Neural crest cell (in vitro differentiated cells): ENCODE data around the gene RAD23A. TPM values are rescaled to one million over a fixed set of nuclear protein-coding genes. Genes with fewer than 3 reads are reported as not detected.
"Not testable (repeated sequence)": the region's sequence is repeated elsewhere in the genome, so short reads cannot be mapped to it uniquely, and the experiment has no call there.

Source experiments
- DNase-seq: peaks from one replicate; pipeline ENCODE4 v3.0.0; 2021; ENCODE audit warnings: low read depth, mixed read lengths, low spot score
- H3K27ac Mint-ChIP-seq: one replicate; pipeline ENCODE4 v1.8.0; 2021; ENCODE audit warnings: mild to moderate bottlenecking, mixed read lengths; ENCODE audit not compliant: unreplicated experiment
- H3K27me3 Mint-ChIP-seq: 2 replicates; pipeline ENCODE4 v1.8.0; 2021; ENCODE audit warnings: low read depth, mild to moderate bottlenecking, mixed read lengths
- H3K36me3 Mint-ChIP-seq: 2 replicates; pipeline ENCODE4 v1.8.0; 2021; ENCODE audit warnings: low read depth, mild to moderate bottlenecking, mixed read lengths
- H3K4me1 Mint-ChIP-seq: 2 replicates; pipeline ENCODE4 v1.8.0; 2021; ENCODE audit warnings: mixed read lengths
- H3K4me3 Mint-ChIP-seq: one replicate; pipeline ENCODE4 v1.8.0; 2021; ENCODE audit warnings: mild to moderate bottlenecking, mixed read lengths
- H3K9me3 Mint-ChIP-seq: 2 replicates; pipeline ENCODE4 v1.8.0; 2021; ENCODE audit warnings: mixed read lengths
- total RNA-seq: library from RNA; stranded (reverse); gene quantifications from 2 replicates; pipeline ENCODE4 v1.2.1, GENCODE V29; 2021
- TF ChIP-seq, protein P1 (sequence below): fragments of 200-600 bp; sonication (generic); conservative IDR thresholded peaks from 2 replicates; pipeline ENCODE4 v1.5.0; 2021; ENCODE audit warnings: antibody characterized with exemption, mild to moderate bottlenecking

RAD23A gene
- total RNA-seq, 1 donor from 2014 or later: 82.8 TPM

DNA sequence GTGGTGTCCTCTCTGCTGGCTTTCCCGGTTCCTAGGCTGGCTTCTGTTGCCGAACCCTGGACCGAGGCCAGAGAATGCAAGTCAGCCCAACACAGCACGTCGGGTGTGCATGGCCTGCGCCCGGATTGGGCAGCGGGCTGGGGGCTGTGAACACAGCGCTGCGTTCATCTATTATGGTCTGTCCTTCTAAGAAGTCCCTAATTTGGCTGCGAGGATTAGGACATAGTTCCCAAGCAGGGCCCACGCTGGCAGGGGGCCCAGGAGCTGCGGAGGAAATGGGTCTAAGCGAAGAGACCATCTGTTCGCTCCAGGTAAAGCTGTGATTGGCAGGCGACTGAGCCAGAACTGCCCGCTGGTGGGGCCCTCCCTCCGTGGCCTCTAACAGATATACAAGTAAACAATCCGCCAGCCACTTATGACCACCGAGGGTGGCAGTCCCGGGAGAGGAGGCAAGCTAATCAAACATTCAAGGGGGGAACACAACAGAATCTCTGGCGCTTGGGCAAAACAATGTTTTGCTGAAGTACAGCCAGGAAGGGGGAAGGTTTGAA is 32.6 kb upstream of the RAD23A start:
- H3K27ac Mint-ChIP-seq: no peak overlapping the region
- TF ChIP-seq, protein P1, sequence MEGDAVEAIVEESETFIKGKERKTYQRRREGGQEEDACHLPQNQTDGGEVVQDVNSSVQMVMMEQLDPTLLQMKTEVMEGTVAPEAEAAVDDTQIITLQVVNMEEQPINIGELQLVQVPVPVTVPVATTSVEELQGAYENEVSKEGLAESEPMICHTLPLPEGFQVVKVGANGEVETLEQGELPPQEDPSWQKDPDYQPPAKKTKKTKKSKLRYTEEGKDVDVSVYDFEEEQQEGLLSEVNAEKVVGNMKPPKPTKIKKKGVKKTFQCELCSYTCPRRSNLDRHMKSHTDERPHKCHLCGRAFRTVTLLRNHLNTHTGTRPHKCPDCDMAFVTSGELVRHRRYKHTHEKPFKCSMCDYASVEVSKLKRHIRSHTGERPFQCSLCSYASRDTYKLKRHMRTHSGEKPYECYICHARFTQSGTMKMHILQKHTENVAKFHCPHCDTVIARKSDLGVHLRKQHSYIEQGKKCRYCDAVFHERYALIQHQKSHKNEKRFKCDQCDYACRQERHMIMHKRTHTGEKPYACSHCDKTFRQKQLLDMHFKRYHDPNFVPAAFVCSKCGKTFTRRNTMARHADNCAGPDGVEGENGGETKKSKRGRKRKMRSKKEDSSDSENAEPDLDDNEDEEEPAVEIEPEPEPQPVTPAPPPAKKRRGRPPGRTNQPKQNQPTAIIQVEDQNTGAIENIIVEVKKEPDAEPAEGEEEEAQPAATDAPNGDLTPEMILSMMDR: no peak
- peak overlapping the region; percentile 29 for H3K4me3 Mint-ChIP-seq
- no peaks in the 10 kb centered on the region for H3K36me3 Mint-ChIP-seq
- peaks cover 8% of the 10 kb centered on the region for H3K27me3 Mint-ChIP-seq
- peaks cover 27% of the 10 kb centered on the region for H3K4me1 Mint-ChIP-seq
- H3K9me3 Mint-ChIP-seq: no peaks in the 10 kb centered on the region
- DNase-seq: no peak

DNA sequence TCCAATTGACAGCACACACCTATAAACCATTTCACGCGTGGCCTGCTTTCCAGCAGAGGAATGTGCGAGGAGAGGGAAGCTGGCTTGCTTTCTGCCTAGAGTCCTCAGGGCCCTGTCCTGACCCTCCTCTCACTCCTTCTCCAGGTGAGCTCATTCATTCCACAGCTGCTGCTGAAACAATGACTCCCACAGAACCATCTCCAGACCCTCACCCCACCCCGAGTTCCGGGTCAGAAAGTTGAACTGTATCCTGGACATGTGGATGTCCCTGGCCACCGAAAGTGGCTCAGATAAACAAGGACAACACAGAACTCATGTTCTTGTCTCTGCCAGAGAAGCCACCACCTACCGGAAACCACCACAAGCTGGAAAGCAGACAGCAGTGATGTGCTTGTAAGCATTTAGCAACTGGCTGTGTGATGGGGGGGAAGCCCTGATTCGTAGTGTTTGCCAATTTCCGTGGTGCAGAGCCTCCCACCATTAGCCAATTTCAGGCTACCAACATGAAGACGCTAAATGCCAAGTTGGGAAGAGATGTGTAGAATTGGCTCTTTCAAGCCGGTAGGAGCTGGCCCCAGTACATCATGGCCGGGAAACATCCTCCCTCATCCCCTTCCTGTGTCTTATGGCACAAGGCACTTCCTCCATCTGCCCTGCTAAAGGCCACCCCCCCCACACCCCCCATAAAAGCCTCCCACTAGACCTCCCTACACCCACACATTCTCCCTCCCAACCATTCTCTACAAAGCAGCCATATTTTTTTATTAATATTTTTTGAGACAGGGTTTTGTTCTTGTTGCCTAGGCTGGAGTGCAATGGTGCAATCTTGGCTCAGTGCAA is 31.6 kb upstream of the RAD23A start:
- H3K27me3 Mint-ChIP-seq: peaks cover 11% of the 10 kb centered on the region
- no peaks in the 10 kb centered on the region for H3K36me3 Mint-ChIP-seq
- no peak for DNase-seq
- TF ChIP-seq, protein P1: no peak
- no peak overlapping the region for H3K4me3 Mint-ChIP-seq
- no peak overlapping the region for H3K27ac Mint-ChIP-seq
- H3K4me1 Mint-ChIP-seq: peaks cover 20% of the 10 kb centered on the region
- H3K9me3 Mint-ChIP-seq: no peaks in the 10 kb centered on the region

DNA sequence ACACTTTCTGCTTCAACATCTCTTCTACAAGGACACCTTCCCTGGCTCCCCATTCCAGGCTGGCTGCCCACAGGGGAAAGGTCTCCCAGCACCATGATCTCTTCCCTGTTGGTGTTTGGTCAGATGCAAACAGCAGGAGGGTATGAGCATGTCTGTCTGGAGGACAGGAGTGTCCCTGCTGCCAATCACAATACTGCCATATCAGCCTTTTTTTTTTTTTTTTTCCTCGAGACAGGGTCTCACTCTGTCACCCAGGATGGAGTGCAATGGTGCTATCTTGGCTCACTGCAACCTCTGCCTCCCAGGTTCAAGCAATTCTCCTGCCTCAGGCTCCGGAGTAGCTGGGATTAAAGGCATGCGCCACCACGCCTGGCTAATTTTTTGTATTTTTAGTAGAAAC is 29.8 kb upstream of the RAD23A start:
- not testable (repeated sequence) for H3K27ac Mint-ChIP-seq, H3K4me3 Mint-ChIP-seq, DNase-seq, H3K9me3 Mint-ChIP-seq, H3K36me3 Mint-ChIP-seq
- Mint-ChIP-seq H3K4me1 (peaks cover 22% of the 10 kb centered on the region), H3K27me3 (peaks cover 12% of the 10 kb centered on the region)

DNA sequence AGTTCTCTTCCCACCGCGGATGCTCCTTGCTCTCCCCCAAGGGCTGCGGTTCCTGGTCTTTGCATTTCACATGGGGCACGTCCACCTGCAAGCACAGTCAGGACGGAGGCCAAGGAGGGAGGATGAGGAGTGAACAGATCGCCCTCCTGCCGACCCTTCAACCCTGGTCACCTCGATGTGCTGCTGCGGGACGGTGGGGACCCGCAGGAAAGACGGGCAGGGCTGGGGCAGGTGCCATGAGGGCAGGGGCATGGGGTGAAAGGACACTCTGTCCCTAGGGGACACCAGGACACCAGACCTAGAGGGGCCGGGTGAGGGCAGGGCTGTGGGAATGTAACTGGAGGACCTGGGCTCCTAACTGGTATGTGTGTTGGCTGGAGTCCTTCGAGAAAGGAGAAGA is 27.4 kb upstream of the RAD23A start:
- Mint-ChIP-seq H3K36me3 (peaks cover 8% of the 10 kb centered on the region), H3K9me3 (no peaks in the 10 kb centered on the region), H3K4me3 (peak overlapping the region; percentile 38), H3K4me1 (peaks cover 12% of the 10 kb centered on the region), H3K27me3 (peaks cover 10% of the 10 kb centered on the region), H3K27ac (peak overlapping the region; percentile 43)
- DNase-seq: no peak
- TF ChIP-seq, protein P1: no peak

DNA sequence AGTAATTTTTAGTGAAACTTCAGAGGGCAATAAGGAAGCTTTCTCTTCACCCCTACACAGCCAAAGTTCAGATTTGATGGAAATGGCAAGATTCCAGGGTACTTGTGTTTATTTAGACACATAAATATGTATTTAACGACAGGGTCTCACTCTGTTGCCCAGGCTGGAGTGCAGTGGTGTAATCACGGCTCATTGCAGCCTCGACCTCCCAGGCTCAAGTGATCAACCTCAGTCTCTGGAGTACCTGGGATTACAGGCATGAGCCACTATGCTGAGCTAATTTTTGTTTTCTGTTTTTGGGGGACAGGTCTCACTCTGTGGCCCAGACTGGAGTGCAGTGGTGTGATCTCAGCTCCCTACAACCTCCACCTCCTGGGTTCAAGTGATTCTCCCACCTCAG is 24.6 kb upstream of the RAD23A start:
- no peak for DNase-seq
- no peak overlapping the region for H3K4me3 Mint-ChIP-seq
- peaks cover 5% of the 10 kb centered on the region for H3K4me1 Mint-ChIP-seq
- peaks cover 8% of the 10 kb centered on the region for H3K36me3 Mint-ChIP-seq
- TF ChIP-seq, protein P1: no peak
- no peak overlapping the region for H3K27ac Mint-ChIP-seq
- H3K9me3 Mint-ChIP-seq: no peaks in the 10 kb centered on the region
- H3K27me3 Mint-ChIP-seq: peaks cover 10% of the 10 kb centered on the region

DNA sequence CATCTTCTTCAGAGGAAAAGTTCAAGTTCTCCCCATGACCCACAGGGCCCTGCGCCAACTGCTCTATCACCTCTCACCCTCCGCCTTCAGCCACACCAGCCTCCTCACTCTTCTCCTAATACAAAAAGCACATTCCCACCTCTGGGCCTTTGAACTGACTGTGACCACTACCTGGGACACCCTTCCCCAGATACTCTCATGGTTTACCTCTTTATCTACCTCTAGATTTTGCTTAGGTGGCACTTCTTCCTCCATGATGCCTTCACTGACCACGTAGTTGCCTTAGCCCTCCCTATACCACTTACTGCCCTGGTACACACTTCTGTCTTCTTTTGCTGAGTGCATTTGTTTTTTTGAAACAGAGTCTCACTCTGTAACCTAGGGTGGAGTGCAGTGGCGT is 22.7 kb upstream of the RAD23A start:
- TF ChIP-seq, protein P1: no peak
- H3K27ac Mint-ChIP-seq: no peak overlapping the region

More for the DNA sequence above, 22.7 kb upstream of the RAD23A start:
- Mint-ChIP-seq H3K9me3 (no peaks in the 10 kb centered on the region), H3K27me3 (peaks cover 4% of the 10 kb centered on the region), H3K36me3 (peaks cover 12% of the 10 kb centered on the region), H3K4me3 (no peak overlapping the region), H3K4me1 (peaks cover 5% of the 10 kb centered on the region)
- no peak for DNase-seq
